GM12878 (cell line): Measurements from ENCODE around the gene DLEC1. TPM values are rescaled to one million over a fixed set of nuclear protein-coding genes. Genes with fewer than 3 reads are reported as not detected.
A peak's percentile ranks its signal among the peaks of the same experiment; 100 is the strongest.

Experiments used
- ATAC-seq: fragments of 200-7000 bp; cut with Tn5 transposase; 3 replicates; pipeline ENCODE4 v1.9.1; 2020; ENCODE audit warnings: mild to moderate bottlenecking, moderate library complexity
- BruUV-seq: library from RNA; stranded (reverse); fragments of 400-500 nt; replicated peaks from 2 replicates; lab custom pipeline; 2021; lab: Mats Ljungman, UMichigan
- CTCF ChIA-PET: fragments of 300-600 bp; sonication (Branson Sonifier 250); formaldehyde crosslinking; extraction: SDS; loops from one replicate; lab custom pipeline; 2021; ENCODE audit warnings: inconsistent platforms; lab: Yijun Ruan, JAX
- POLR2A ChIA-PET: fragments of 350-600 bp; formaldehyde crosslinking; extraction: SDS; loops from one replicate; lab custom pipeline; 2021; ENCODE audit warnings: inconsistent platforms; lab: Charles Lee
- RAD21 ChIA-PET: fragments of 300-600 bp; sonication (Branson Sonifier 250); formaldehyde crosslinking; loops from one replicate; lab custom pipeline; 2023; ENCODE audit warnings: antibody characterized with exemption; ENCODE audit not compliant: unreplicated experiment; lab: Charles Lee
- SMC1A ChIA-PET: fragments of 300-600 bp; sonication (Branson Sonifier 250); formaldehyde crosslinking; loops from one replicate; lab custom pipeline; 2023; ENCODE audit not compliant: unreplicated experiment, uncharacterized antibody; lab: Charles Lee
- DNase-seq: peaks from one replicate; pipeline ENCODE4 v3.0.0-alpha.2; 2011; ENCODE audit warnings: low read depth, low spot score
- FAIRE-seq: peaks from 3 replicates; lab custom pipeline; 2011; peaks lifted over from hg19 to GRCh38; lab: Jason Lieb, UNC
- H2AFZ ChIP-seq: 2 replicates; pipeline ENCODE4 v1.6.0; 2011; ENCODE audit warnings: low read depth, low read length, control low read depth; ENCODE audit not compliant: control insufficient read depth
- H3K27ac ChIP-seq: 2 replicates; pipeline ENCODE4 v1.5.1; 2011; ENCODE audit warnings: control low read depth; ENCODE audit not compliant: control insufficient read depth, insufficient read depth
- H3K27me3 ChIP-seq, 2 experiments: replicated peaks in 1 of 2; 2 replicates each; pipeline versions ENCODE4 v1.6.0 to v1.6.1; 2011; ENCODE audit warnings: low read length in 1 of 2; ENCODE audit not compliant: control insufficient read depth in 2 of 2, insufficient read depth in 2 of 2
- H3K36me3 ChIP-seq, 2 experiments: 2 replicates each; pipeline ENCODE4 v1.5.1; 2011; ENCODE audit warnings: low read length in 1 of 2; ENCODE audit not compliant: control insufficient read depth in 2 of 2, insufficient read depth in 2 of 2
- H3K4me1 ChIP-seq: 2 replicates; pipeline ENCODE4 v1.6.1; 2011; ENCODE audit warnings: mild to moderate bottlenecking, low read length, moderate library complexity, mixed read lengths; ENCODE audit not compliant: control insufficient read depth, insufficient read depth
- H3K4me2 ChIP-seq: 2 replicates; pipeline ENCODE4 v1.6.0; 2011; ENCODE audit warnings: control low read depth; ENCODE audit not compliant: control insufficient read depth, insufficient read depth
- H3K4me3 ChIP-seq: fragments of 200-600 bp; sonication (generic); 2 replicates; pipeline ENCODE4 v1.5.1; 2016
- H3K79me2 ChIP-seq: 2 replicates; pipeline ENCODE4 v1.6.0; 2011; ENCODE audit warnings: low read length; ENCODE audit not compliant: control insufficient read depth, insufficient read depth
- H3K9ac ChIP-seq: 2 replicates; pipeline ENCODE4 v1.8.0; 2011; ENCODE audit warnings: low read length, control low read depth, mixed read lengths; ENCODE audit not compliant: control insufficient read depth, insufficient read depth
- H3K9me3 ChIP-seq: replicated peaks from 3 replicates; pipeline ENCODE4 v1.5.1; 2011; ENCODE audit warnings: mild to moderate bottlenecking, low read length; ENCODE audit not compliant: control insufficient read depth, insufficient read depth
- H4K20me1 ChIP-seq: 2 replicates; pipeline ENCODE4 v1.6.0; 2011; ENCODE audit not compliant: control insufficient read depth, insufficient read depth
- BCL3 ChIP-seq: IDR thresholded peaks from 2 replicates; pipeline ENCODE4 v1.6.1; 2011; ENCODE audit warnings: borderline replicate concordance, low read depth, mild to moderate bottlenecking, moderate library complexity, low read length; ENCODE audit not compliant: insufficient read depth, poor library complexity, severe bottlenecking
- BRCA1 ChIP-seq: IDR thresholded peaks from 2 replicates; pipeline ENCODE4 v1.6.1; 2011; ENCODE audit warnings: low read depth, low read length, improper control_type of control experiment
- FOS ChIP-seq: IDR thresholded peaks from 3 replicates; pipeline ENCODE4 v1.6.1; 2011; ENCODE audit warnings: borderline replicate concordance; ENCODE audit not compliant: insufficient read length; ENCODE audit errors: extremely low read depth
- GATAD2B ChIP-seq: fragments of 450-650 bp; conservative IDR thresholded peaks from 2 replicates; pipeline ENCODE4 v1.6.1; 2017; ENCODE audit warnings: low read depth, mild to moderate bottlenecking, moderate library complexity
- IKZF1 ChIP-seq: fragments of 450-650 bp; conservative IDR thresholded peaks from 2 replicates; pipeline ENCODE4 v1.6.1; 2017; ENCODE audit warnings: antibody characterized with exemption, mild to moderate bottlenecking
- MYB ChIP-seq: fragments of 150-350 bp; IDR thresholded peaks from 2 replicates; pipeline ENCODE4 v1.6.1; 2014; ENCODE audit warnings: mild to moderate bottlenecking, low read depth, low read length, borderline replicate concordance
- NFYB ChIP-seq: IDR thresholded peaks from 2 replicates; pipeline ENCODE4 v1.6.1; 2011; ENCODE audit warnings: low read depth, mild to moderate bottlenecking, low read length, improper control_type of control experiment, moderate library complexity; ENCODE audit not compliant: insufficient read depth
- RAD21 ChIP-seq: IDR thresholded peaks from 2 replicates; pipeline ENCODE4 v1.6.1; 2011; ENCODE audit warnings: mild to moderate bottlenecking, low read depth, low read length, moderate library complexity; ENCODE audit not compliant: insufficient read depth
- RCOR1 ChIP-seq: conservative IDR thresholded peaks from 2 replicates; pipeline ENCODE4 v1.6.1; 2012; ENCODE audit warnings: low read depth, low read length, improper control_type of control experiment
- RELB ChIP-seq: fragments of 450-650 bp; IDR thresholded peaks from 2 replicates; pipeline ENCODE4 v1.6.1; 2017; ENCODE audit warnings: low read depth, mild to moderate bottlenecking, moderate library complexity
- SMAD1 ChIP-seq: fragments of 450-650 bp; IDR thresholded peaks from 2 replicates; pipeline ENCODE4 v1.6.1; 2018; ENCODE audit warnings: mild to moderate bottlenecking, low read depth; ENCODE audit not compliant: partially characterized antibody
- TCF3 ChIP-seq: IDR thresholded peaks from 2 replicates; pipeline ENCODE4 v1.6.1; 2012; ENCODE audit warnings: low read depth, mild to moderate bottlenecking, low read length, borderline replicate concordance; ENCODE audit not compliant: insufficient read depth
- TCF7 ChIP-seq: IDR thresholded peaks from 2 replicates; pipeline ENCODE4 v1.6.1; 2014; ENCODE audit warnings: antibody characterized with exemption, borderline replicate concordance
- USF2 ChIP-seq: IDR thresholded peaks from 2 replicates; pipeline ENCODE4 v1.6.1; 2011; ENCODE audit warnings: low read depth, low read length, improper control_type of control experiment, borderline replicate concordance
- ZNF24 ChIP-seq: fragments of 450-650 bp; IDR thresholded peaks from 2 replicates; pipeline ENCODE4 v1.6.1; 2017; ENCODE audit warnings: antibody characterized with exemption, mild to moderate bottlenecking
- ZSCAN29 ChIP-seq: fragments of 450-650 bp; IDR thresholded peaks from 2 replicates; pipeline ENCODE4 v1.6.1; 2017; ENCODE audit warnings: mild to moderate bottlenecking, moderate library complexity
- WGBS: methylation state at CpG from one replicate; pipeline ENCODE4 v1.1.6; 2016; ENCODE audit warnings: low lambda C conversion rate; ENCODE audit not compliant: insufficient replicate concordance, insufficient coverage; ENCODE audit errors: missing lambda C conversion rate; 5-methylcytosine and 5-hydroxymethylcytosine counted together
- in situ Hi-C: fragments of 300-500 bp; cut with MboI; formaldehyde crosslinking; loops from 9 replicates; pipeline ENCODE4 v1.14.3; 2018; ENCODE audit warnings: mixed read lengths
- intact Hi-C: fragments of 100-400 bp; cut with micrococcal nuclease; formaldehyde crosslinking; loops from one replicate; pipeline ENCODE4 v1.14.2; 2022; ENCODE audit not compliant: unreplicated experiment
- polyA plus RNA-seq, 11 experiments: library from polyadenylated mRNA; depleted of rRNA in 4 of 11; unstranded in 6 of 11; stranded (reverse) in 5 of 11; fragments of >200 nt; fragmentation: Nextera tagmentation in 4 of 11; fragmentation: Illumina TruSeq in 1 of 11; extraction: Ambion mirVana in 4 of 11; extraction: Trizol in 1 of 11; gene quantifications; 1 replicate in 1 of 11; 2 replicates in 10 of 11; pipeline versions ENCODE4 v1.2.1 to v1.2.3, GENCODE V29; 2011 to 2016; ENCODE audit warnings: inconsistent platforms in 2 of 11, missing spikeins in 2 of 11, low read depth in 1 of 11
- total RNA-seq, 4 experiments: library from RNA; depleted of rRNA in 3 of 4; stranded (reverse); fragments of >200 nt in 3 of 4; fragmentation: Illumina TruSeq in 1 of 4; extraction: Trizol in 1 of 4; gene quantifications; 2 replicates each; pipeline versions ENCODE4 v1.2.1 to v1.2.3, GENCODE V29; 2013 to 2021
- TF ChIP-seq, protein P1 (sequence below): fragments of 150-350 bp; IDR thresholded peaks from 2 replicates; pipeline ENCODE4 v1.6.1; 2016; ENCODE audit warnings: low read depth, low read length

The DLEC1 gene
- total and polyA plus RNA-seq, 10 of the 15 experiments (the other 5 are each of a cell fraction or from before 2014, with no cell fraction given) = 0.03 to 0.29 (median 0.07) TPM; not detected in 3

- no peak overlapping the region for H3K4me3 ChIP-seq
- ChIA-PET RAD21 (interaction anchor here (0.7 kb wide), 1 partner anchor 19 kb away, joined by 3 read pairs; no protein-coding TSS in a partner anchor), POLR2A (no interaction called here), CTCF (interaction anchor here (0.5 to 1.9 kb wide), 10 partner anchors 18 to 195 kb away, joined by 3 to 18 read pairs (median 4); no protein-coding TSS in a partner anchor), SMC1A (interaction anchor here (0.7 to 1.2 kb wide), 2 partner anchors 12 to 29 kb away, joined by 3 to 7 read pairs; no protein-coding TSS in a partner anchor)
- H3K4me1 ChIP-seq = peaks cover 4% of the 10 kb centered on the region
- peaks cover 0 to 3% of the 10 kb centered on the region in 2 experiments; a peak in 2 of 4 replicates for H3K36me3 ChIP-seq
- BruUV-seq = no TSS peak
- no peak overlapping the region for H3K9ac ChIP-seq
- ATAC-seq (peak; percentile 55), FAIRE-seq (peak; percentile 41), DNase-seq (no peak)
- no peaks in the 10 kb centered on the region for H4K20me1 ChIP-seq
- no peaks in the 10 kb centered on the region for H3K9me3 ChIP-seq
- no peaks in the 10 kb centered on the region for H3K79me2 ChIP-seq
- in situ Hi-C loops (no loop called here), intact Hi-C loops (loop anchor here (1.0 kb wide), 1 partner anchor 29 kb away; no protein-coding TSS in a partner anchor)
- H3K4me2 ChIP-seq = no peak overlapping the region
- WGBS = 49% methylated on average over 6 of the region's 7 CpGs
- H3K27me3 ChIP-seq = no peaks in the 10 kb centered on the region
- no peak overlapping the region for H2AFZ ChIP-seq
- H3K27ac ChIP-seq = no peak overlapping the region
- TF ChIP-seq BCL3 = peak; percentile 57
- TF ChIP-seq TCF3 = no peak
- no peak for TF ChIP-seq USF2
- no peak for TF ChIP-seq ZNF24
- TF ChIP-seq TCF7 = no peak
- no peak for TF ChIP-seq SMAD1
- no peak for TF ChIP-seq FOS
- TF ChIP-seq NFYB = no peak
- peak; percentile 44 for TF ChIP-seq RAD21
- TF ChIP-seq, protein P1, sequence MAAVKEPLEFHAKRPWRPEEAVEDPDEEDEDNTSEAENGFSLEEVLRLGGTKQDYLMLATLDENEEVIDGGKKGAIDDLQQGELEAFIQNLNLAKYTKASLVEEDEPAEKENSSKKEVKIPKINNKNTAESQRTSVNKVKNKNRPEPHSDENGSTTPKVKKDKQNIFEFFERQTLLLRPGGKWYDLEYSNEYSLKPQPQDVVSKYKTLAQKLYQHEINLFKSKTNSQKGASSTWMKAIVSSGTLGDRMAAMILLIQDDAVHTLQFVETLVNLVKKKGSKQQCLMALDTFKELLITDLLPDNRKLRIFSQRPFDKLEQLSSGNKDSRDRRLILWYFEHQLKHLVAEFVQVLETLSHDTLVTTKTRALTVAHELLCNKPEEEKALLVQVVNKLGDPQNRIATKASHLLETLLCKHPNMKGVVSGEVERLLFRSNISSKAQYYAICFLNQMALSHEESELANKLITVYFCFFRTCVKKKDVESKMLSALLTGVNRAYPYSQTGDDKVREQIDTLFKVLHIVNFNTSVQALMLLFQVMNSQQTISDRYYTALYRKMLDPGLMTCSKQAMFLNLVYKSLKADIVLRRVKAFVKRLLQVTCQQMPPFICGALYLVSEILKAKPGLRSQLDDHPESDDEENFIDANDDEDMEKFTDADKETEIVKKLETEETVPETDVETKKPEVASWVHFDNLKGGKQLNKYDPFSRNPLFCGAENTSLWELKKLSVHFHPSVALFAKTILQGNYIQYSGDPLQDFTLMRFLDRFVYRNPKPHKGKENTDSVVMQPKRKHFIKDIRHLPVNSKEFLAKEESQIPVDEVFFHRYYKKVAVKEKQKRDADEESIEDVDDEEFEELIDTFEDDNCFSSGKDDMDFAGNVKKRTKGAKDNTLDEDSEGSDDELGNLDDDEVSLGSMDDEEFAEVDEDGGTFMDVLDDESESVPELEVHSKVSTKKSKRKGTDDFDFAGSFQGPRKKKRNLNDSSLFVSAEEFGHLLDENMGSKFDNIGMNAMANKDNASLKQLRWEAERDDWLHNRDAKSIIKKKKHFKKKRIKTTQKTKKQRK = no peak
- TF ChIP-seq ZSCAN29 = no peak
- no peak for TF ChIP-seq GATAD2B
- TF ChIP-seq MYB = no peak
- TF ChIP-seq IKZF1 = no peak
- TF ChIP-seq RELB = no peak
- TF ChIP-seq RCOR1 = no peak
- no peak for TF ChIP-seq BRCA1
Measured at GRCh38 chr3:38003371-38003816, 35.6 kb upstream of the DLEC1 start.
